Ovary (tissue), 3 donors: ENCODE measurements around the gene AFAP1.

Experiments
- CTCF ChIP-seq, 3 donors: fragments of 450-650 bp in 2 of 3; fragments of 200-600 bp in 1 of 3; IDR thresholded peaks; one replicate each; pipeline versions ENCODE4 v1.5.1 to v1.8.0; 2016 to 2022; ENCODE audit warnings: antibody characterized with exemption in 3 of 3, mild to moderate bottlenecking in 1 of 3
- POLR2A ChIP-seq: fragments of 450-650 bp; IDR thresholded peaks from one replicate; pipeline ENCODE4 v1.6.1; 2017; ENCODE audit warnings: antibody characterized with exemption, mild to moderate bottlenecking, moderate library complexity
- donor health status: DM: no; HTN: no; CAD: no.

- TF ChIP-seq CTCF (IDR thresholded peaks at IDR 0.05) (no peak), POLR2A (no peak)
Observed at GRCh38 chr4:7750523-7750922, 189.1 kb downstream of the AFAP1 start.
